Endodermal cell (in vitro differentiated cells): ENCODE data around the gene COL8A1. TPM values are rescaled to one million over a fixed set of nuclear protein-coding genes. Genes with fewer than 3 reads are reported as not detected.

Experiments used
- DNase-seq: peaks from one replicate; pipeline ENCODE4 v3.0.0-alpha.2; 2017
- H3K27ac ChIP-seq: 2 replicates; pipeline ENCODE4 v1.5.1; 2013; ENCODE audit warnings: mild to moderate bottlenecking, low read depth, low read length, moderate library complexity
- H3K27me3 ChIP-seq: 2 replicates; pipeline ENCODE4 v1.6.1; 2013; ENCODE audit warnings: mild to moderate bottlenecking, low read length, moderate library complexity; ENCODE audit not compliant: insufficient read depth, control insufficient read depth, poor library complexity, severe bottlenecking
- H3K36me3 ChIP-seq: 2 replicates; pipeline ENCODE4 v1.7.0; 2013; ENCODE audit warnings: mild to moderate bottlenecking, low read length, moderate library complexity; ENCODE audit not compliant: control insufficient read depth, insufficient read depth
- H3K4me1 ChIP-seq: one replicate; pipeline ENCODE4 v1.7.0; 2013; ENCODE audit warnings: low read length; ENCODE audit not compliant: control insufficient read depth, insufficient read depth
- H3K4me3 ChIP-seq: 2 replicates; pipeline ENCODE4 v1.5.1; 2013; ENCODE audit warnings: mild to moderate bottlenecking, low read length, moderate library complexity
- H3K9ac ChIP-seq: 2 replicates; pipeline ENCODE4 v1.6.1; 2013; ENCODE audit warnings: mild to moderate bottlenecking, low read length, moderate library complexity; ENCODE audit not compliant: poor library complexity, severe bottlenecking; ENCODE audit errors: extremely low read depth
- H3K9me3 ChIP-seq: 2 replicates; pipeline ENCODE4 v1.6.1; 2013; ENCODE audit warnings: mild to moderate bottlenecking, low read length, moderate library complexity; ENCODE audit not compliant: control insufficient read depth
- H3K27ac Mint-ChIP-seq: 2 replicates; pipeline ENCODE4 v1.8.0; 2020; ENCODE audit warnings: mixed read lengths
- H3K27me3 Mint-ChIP-seq: 2 replicates; pipeline ENCODE4 v1.8.0; 2021; ENCODE audit warnings: mild to moderate bottlenecking, mixed read lengths; ENCODE audit not compliant: insufficient read depth
- H3K36me3 Mint-ChIP-seq: 2 replicates; pipeline ENCODE4 v1.8.0; 2020; ENCODE audit warnings: low read depth, mixed read lengths
- H3K4me1 Mint-ChIP-seq: 2 replicates; pipeline ENCODE4 v1.8.0; 2020; ENCODE audit warnings: mixed read lengths
- H3K4me3 Mint-ChIP-seq: 2 replicates; pipeline ENCODE4 v1.8.0; 2020; ENCODE audit warnings: mild to moderate bottlenecking, moderate library complexity, mixed read lengths
- H3K9me3 Mint-ChIP-seq: 2 replicates; pipeline ENCODE4 v1.8.0; 2020; ENCODE audit warnings: mild to moderate bottlenecking, mixed read lengths
- CTCF ChIP-seq: fragments of 200-600 bp; sonication (generic); conservative IDR thresholded peaks from 2 replicates; pipeline ENCODE4 v1.5.0; 2021; ENCODE audit warnings: antibody characterized with exemption, mild to moderate bottlenecking
- WGBS, 2 experiments: methylation state at CpG; one replicate each; pipeline versions ENCODE4 v1.1.5 to v1.1.7; 2013; ENCODE audit warnings: missing lambda C conversion rate in 2 of 2, mixed read lengths in 1 of 2; ENCODE audit not compliant: insufficient coverage in 1 of 2, insufficient read length in 1 of 2; 5-methylcytosine and 5-hydroxymethylcytosine counted together
- total RNA-seq, 2 donors: library from RNA; stranded (reverse); fragmentation: NEBNext Ultra II Directional in 1 of 2; extraction: Animal tissue kit (Norgen Biotek cat#: 25700) in 1 of 2; gene quantifications; 2 replicates in 1 of 2; 3 replicates in 1 of 2; pipeline ENCODE4 v1.2.1, GENCODE V29; 2021

Gene COL8A1
- total RNA-seq, 2 donors from 2014 or later, result 3.5 to 3.9 TPM

DNA sequence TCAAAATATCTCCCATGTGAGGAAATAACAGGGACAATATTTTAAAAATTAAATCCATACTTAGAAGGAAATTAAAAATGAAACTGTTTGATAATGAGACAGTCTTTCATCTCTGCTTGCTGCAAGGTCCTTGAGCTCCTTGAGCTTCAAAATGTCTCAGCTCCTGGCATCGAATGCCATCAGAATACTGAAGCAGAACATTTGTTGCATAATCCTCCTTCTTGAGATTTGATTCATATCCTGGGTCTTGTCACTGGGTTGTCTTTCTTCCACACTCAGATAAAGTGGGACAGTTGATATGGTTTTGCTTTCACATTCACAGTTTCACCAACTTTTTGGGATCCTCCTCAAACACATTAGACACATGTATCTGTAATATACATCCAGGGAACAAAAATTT lies 27.8 kb downstream of the COL8A1 start:
- TF ChIP-seq CTCF, result no peak
- Histone ChIP-seq H3K4me1 (no peaks in the 10 kb centered on the region), H3K27me3 (no peaks in the 10 kb centered on the region), H3K36me3 (no peaks in the 10 kb centered on the region), H3K9me3 (peaks cover 6% of the 10 kb centered on the region), H3K4me3 (no peak overlapping the region), H3K9ac (no peak overlapping the region), H3K27ac (no peak overlapping the region)
- WGBS, 2 experiments, result 86 to 100% methylated on average over 1 of the region's 1 CpG
- Mint-ChIP-seq H3K4me3 (no peak overlapping the region), H3K36me3 (no peaks in the 10 kb centered on the region), H3K27ac (no peak overlapping the region), H3K27me3 (no peaks in the 10 kb centered on the region), H3K9me3 (no peaks in the 10 kb centered on the region), H3K4me1 (no peaks in the 10 kb centered on the region)
- DNase-seq, result no peak

DNA sequence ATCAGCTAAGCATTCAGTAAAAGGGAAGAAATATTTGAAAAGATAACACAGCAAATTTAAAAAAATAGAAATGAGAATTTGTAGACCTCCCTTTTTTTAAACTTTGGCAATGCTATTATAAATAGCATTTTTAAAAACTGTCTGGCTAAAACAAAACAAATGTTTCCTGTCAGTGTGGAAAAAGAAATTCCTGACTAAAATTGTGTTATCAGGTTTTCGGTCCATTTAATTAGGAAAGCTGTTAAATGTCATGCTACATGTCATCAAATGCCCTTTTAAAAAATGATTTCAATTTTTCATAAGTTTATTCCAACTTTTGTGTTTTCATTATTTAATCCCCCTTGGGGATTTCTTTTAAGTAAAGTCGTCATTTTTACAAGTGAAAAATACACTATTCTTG lies 29.6 kb downstream of the COL8A1 start:
- H3K36me3 Mint-ChIP-seq, result no peaks in the 10 kb centered on the region
- H3K9me3 ChIP-seq, result peaks cover 6% of the 10 kb centered on the region
- H3K36me3 ChIP-seq, result no peaks in the 10 kb centered on the region
- no peaks in the 10 kb centered on the region for H3K27me3 ChIP-seq
- H3K27me3 Mint-ChIP-seq, result no peaks in the 10 kb centered on the region
- H3K9ac ChIP-seq, result no peak overlapping the region
- no peaks in the 10 kb centered on the region for H3K9me3 Mint-ChIP-seq
- 90 to 100% methylated on average over 1 to 2 of the region's 2 CpGs for WGBS, 2 experiments
- no peak overlapping the region for H3K27ac ChIP-seq
- no peak for TF ChIP-seq CTCF
- H3K4me3 Mint-ChIP-seq, result no peak overlapping the region
- H3K27ac Mint-ChIP-seq, result no peak overlapping the region
- no peak for DNase-seq
- H3K4me1 Mint-ChIP-seq, result no peaks in the 10 kb centered on the region
- H3K4me1 ChIP-seq, result no peaks in the 10 kb centered on the region
- H3K4me3 ChIP-seq, result no peak overlapping the region

GRCh38 chr3:99669879-99670555 lies 31.6 kb downstream of the COL8A1 start:
- Mint-ChIP-seq H3K4me1 (no peaks in the 10 kb centered on the region), H3K4me3 (no peak overlapping the region), H3K27ac (no peak overlapping the region), H3K27me3 (no peaks in the 10 kb centered on the region), H3K9me3 (no peaks in the 10 kb centered on the region), H3K36me3 (no peaks in the 10 kb centered on the region)
- no peak for DNase-seq
- no peaks in the 10 kb centered on the region for H3K4me1 ChIP-seq
- TF ChIP-seq CTCF, result no peak
- no peaks in the 10 kb centered on the region for H3K36me3 ChIP-seq
- H3K9me3 ChIP-seq, result peaks cover 4% of the 10 kb centered on the region
- H3K9ac ChIP-seq, result no peak overlapping the region
- 100% methylated on average over 2 of the region's 2 CpGs; no CpG with 5 or more reads in 1 of the 2 experiments for WGBS, 2 experiments
- H3K27me3 ChIP-seq, result no peaks in the 10 kb centered on the region
- H3K4me3 ChIP-seq, result no peak overlapping the region
- no peak overlapping the region for H3K27ac ChIP-seq
